H1 (cell line): ENCODE measurements around the gene CDC42EP4. TPM values are rescaled to one million over a fixed set of nuclear protein-coding genes. Genes with fewer than 3 reads are reported as not detected.

ENCODE experiments used
- CEBPB ChIP-seq: IDR thresholded peaks from 2 replicates; pipeline ENCODE4 v1.6.1; 2012; ENCODE audit warnings: low read depth, low read length
- CHD2 ChIP-seq: IDR thresholded peaks from 2 replicates; pipeline ENCODE4 v1.6.1; 2012; ENCODE audit warnings: low read length, improper control_type of control experiment
- EP300 ChIP-seq, 2 experiments: IDR thresholded peaks; 1 replicate in 1 of 2; 2 replicates in 1 of 2; pipeline ENCODE4 v1.6.1; 2011 to 2012; ENCODE audit warnings: low read depth in 2 of 2, low read length in 2 of 2, mild to moderate bottlenecking in 2 of 2, borderline replicate concordance in 1 of 2, inconsistent platforms in 1 of 2, moderate library complexity in 1 of 2
- POLR2A ChIP-seq, 2 experiments: IDR thresholded peaks; 1 replicate in 1 of 2; 2 replicates in 1 of 2; pipeline ENCODE4 v1.6.1; 2011; ENCODE audit warnings: low read depth in 2 of 2, low read length in 2 of 2, mild to moderate bottlenecking in 2 of 2; ENCODE audit errors: control extremely low read depth in 1 of 2
- SUZ12 ChIP-seq: fragments of 200-600 bp; sonication (generic); IDR thresholded peaks from 2 replicates; pipeline ENCODE4 v1.6.1; 2012; ENCODE audit warnings: mild to moderate bottlenecking, inconsistent platforms, low read length, moderate library complexity, mixed read lengths
- polyA plus RNA-seq, 7 experiments: library from polyadenylated mRNA; depleted of rRNA in 3 of 7; stranded (reverse) in 5 of 7; unstranded in 2 of 7; fragments of >200 nt in 5 of 7; fragments of 200-250 nt in 2 of 7; gene quantifications; 1 replicate in 5 of 7; 2 replicates in 1 of 7; 4 replicates in 1 of 7; pipeline versions ENCODE4 v1.2.1 to v1.2.3, GENCODE V29; 2011 to 2013; ENCODE audit warnings: missing spikeins in 2 of 7, mixed read lengths in 2 of 7
- total RNA-seq: library from RNA; stranded (reverse); fragmentation: NEBNext Ultra II Directional; extraction: Animal tissue kit (Norgen Biotek cat#: 25700); gene quantifications from 2 replicates; pipeline ENCODE4 v1.2.1, GENCODE V29; 2021
- TF ChIP-seq, protein P1 (sequence below): fragments of 300-600 bp; sonication (generic); IDR thresholded peaks from 2 replicates; pipeline ENCODE4 v1.7.1; 2012; ENCODE audit warnings: low read length, moderate library complexity, mild to moderate bottlenecking, inconsistent platforms; ENCODE audit not compliant: insufficient replicate concordance

CDC42EP4 gene
- total and polyA plus RNA-seq, 2 of the 8 experiments (the other 6 are each of a cell fraction or from before 2014, with no cell fraction given): 8.8 to 12.6 TPM

DNA sequence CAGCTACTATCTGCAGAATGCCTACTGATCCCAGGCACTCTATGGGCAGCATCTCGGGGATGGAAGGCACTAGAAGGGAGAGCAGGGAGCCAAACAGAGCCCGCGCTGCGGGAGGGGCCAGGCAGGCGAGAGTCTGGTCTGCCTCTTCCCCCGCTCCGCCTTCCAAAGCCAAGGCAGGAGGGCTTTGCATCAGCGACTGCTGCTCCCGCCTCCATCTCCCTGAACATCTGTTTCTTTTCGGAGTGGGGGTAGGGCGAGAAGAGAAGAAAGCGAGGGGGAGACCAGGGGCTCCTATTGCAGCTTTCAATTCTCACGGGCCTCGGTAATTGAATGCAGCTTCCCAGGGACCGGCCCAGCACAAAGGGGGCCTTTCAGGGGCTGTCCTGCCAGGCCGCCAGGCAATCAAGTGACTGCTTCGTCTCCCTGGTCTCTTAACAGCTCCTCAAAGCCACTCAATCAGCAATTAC, 31.4 kb upstream of the CDC42EP4 start (continued):
- TF ChIP-seq, protein P1, sequence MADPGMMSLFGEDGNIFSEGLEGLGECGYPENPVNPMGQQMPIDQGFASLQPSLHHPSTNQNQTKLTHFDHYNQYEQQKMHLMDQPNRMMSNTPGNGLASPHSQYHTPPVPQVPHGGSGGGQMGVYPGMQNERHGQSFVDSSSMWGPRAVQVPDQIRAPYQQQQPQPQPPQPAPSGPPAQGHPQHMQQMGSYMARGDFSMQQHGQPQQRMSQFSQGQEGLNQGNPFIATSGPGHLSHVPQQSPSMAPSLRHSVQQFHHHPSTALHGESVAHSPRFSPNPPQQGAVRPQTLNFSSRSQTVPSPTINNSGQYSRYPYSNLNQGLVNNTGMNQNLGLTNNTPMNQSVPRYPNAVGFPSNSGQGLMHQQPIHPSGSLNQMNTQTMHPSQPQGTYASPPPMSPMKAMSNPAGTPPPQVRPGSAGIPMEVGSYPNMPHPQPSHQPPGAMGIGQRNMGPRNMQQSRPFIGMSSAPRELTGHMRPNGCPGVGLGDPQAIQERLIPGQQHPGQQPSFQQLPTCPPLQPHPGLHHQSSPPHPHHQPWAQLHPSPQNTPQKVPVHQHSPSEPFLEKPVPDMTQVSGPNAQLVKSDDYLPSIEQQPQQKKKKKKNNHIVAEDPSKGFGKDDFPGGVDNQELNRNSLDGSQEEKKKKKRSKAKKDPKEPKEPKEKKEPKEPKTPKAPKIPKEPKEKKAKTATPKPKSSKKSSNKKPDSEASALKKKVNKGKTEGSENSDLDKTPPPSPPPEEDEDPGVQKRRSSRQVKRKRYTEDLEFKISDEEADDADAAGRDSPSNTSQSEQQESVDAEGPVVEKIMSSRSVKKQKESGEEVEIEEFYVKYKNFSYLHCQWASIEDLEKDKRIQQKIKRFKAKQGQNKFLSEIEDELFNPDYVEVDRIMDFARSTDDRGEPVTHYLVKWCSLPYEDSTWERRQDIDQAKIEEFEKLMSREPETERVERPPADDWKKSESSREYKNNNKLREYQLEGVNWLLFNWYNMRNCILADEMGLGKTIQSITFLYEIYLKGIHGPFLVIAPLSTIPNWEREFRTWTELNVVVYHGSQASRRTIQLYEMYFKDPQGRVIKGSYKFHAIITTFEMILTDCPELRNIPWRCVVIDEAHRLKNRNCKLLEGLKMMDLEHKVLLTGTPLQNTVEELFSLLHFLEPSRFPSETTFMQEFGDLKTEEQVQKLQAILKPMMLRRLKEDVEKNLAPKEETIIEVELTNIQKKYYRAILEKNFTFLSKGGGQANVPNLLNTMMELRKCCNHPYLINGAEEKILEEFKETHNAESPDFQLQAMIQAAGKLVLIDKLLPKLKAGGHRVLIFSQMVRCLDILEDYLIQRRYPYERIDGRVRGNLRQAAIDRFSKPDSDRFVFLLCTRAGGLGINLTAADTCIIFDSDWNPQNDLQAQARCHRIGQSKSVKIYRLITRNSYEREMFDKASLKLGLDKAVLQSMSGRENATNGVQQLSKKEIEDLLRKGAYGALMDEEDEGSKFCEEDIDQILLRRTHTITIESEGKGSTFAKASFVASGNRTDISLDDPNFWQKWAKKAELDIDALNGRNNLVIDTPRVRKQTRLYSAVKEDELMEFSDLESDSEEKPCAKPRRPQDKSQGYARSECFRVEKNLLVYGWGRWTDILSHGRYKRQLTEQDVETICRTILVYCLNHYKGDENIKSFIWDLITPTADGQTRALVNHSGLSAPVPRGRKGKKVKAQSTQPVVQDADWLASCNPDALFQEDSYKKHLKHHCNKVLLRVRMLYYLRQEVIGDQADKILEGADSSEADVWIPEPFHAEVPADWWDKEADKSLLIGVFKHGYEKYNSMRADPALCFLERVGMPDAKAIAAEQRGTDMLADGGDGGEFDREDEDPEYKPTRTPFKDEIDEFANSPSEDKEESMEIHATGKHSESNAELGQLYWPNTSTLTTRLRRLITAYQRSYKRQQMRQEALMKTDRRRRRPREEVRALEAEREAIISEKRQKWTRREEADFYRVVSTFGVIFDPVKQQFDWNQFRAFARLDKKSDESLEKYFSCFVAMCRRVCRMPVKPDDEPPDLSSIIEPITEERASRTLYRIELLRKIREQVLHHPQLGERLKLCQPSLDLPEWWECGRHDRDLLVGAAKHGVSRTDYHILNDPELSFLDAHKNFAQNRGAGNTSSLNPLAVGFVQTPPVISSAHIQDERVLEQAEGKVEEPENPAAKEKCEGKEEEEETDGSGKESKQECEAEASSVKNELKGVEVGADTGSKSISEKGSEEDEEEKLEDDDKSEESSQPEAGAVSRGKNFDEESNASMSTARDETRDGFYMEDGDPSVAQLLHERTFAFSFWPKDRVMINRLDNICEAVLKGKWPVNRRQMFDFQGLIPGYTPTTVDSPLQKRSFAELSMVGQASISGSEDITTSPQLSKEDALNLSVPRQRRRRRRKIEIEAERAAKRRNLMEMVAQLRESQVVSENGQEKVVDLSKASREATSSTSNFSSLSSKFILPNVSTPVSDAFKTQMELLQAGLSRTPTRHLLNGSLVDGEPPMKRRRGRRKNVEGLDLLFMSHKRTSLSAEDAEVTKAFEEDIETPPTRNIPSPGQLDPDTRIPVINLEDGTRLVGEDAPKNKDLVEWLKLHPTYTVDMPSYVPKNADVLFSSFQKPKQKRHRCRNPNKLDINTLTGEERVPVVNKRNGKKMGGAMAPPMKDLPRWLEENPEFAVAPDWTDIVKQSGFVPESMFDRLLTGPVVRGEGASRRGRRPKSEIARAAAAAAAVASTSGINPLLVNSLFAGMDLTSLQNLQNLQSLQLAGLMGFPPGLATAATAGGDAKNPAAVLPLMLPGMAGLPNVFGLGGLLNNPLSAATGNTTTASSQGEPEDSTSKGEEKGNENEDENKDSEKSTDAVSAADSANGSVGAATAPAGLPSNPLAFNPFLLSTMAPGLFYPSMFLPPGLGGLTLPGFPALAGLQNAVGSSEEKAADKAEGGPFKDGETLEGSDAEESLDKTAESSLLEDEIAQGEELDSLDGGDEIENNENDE: no peak
- TF ChIP-seq CEBPB (no peak), EP300 (IDR thresholded peaks at IDR 0.05; ENCODE audit: borderline replicate concordance in 1 of 2, low read depth in 2 of 2, low read length in 2 of 2) (peak in 1 of 2 experiments; percentile 81; a peak in 1 of 3 replicates), CHD2 (peak; percentile 18; the same call in 1 of the 2 replicates), SUZ12 (0 out of 2 replicates have a peak, but pooled peaks have one; percentile 25), POLR2A (IDR thresholded peaks at IDR 0.05; ENCODE audit: control extremely low read depth in 1 of 2, low read depth in 2 of 2, low read length in 2 of 2) (peak in 1 of 2 experiments; percentile 47; a peak in 2 of 3 replicates)
